ENCODE results near the gene ZNF280B. TPM values are rescaled to one million over a fixed set of nuclear protein-coding genes. Genes with fewer than 3 reads are reported as not detected.

The ZNF280B gene
- total RNA-seq, 1 experiment from 2014 or later: 0.66 TPM

- H3K9me2 ChIP-seq (replicated peaks; ENCODE audit: low read length): no peaks in the 10 kb centered on the region
- no TSS peak for BruUV-seq (replicated peaks)
- POLR2A ChIA-PET (ENCODE audit: unreplicated experiment): no interaction called here
- H3K4me2 ChIP-seq (ENCODE audit: low read length): no peak overlapping the region
- H3K27me3 ChIP-seq (ENCODE audit: low read length): no peaks in the 10 kb centered on the region
- H3K9me3 ChIP-seq (ENCODE audit: low read length): no peaks in the 10 kb centered on the region
- intact Hi-C loops (cut with micrococcal nuclease): no loop called here
- no peaks in the 10 kb centered on the region for H3K4me1 ChIP-seq (ENCODE audit: insufficient read depth, low read length)
- DNase-seq (no peak), ATAC-seq (no peak)
- no peaks in the 10 kb centered on the region for H3K79me2 ChIP-seq (ENCODE audit: low read length)
- H3F3A ChIP-seq (ENCODE audit: low read length, unreplicated experiment): no peaks in the 10 kb centered on the region
- no peaks in the 10 kb centered on the region for H4K20me1 ChIP-seq (ENCODE audit: low read length)
- H3K4me3 ChIP-seq (ENCODE audit: low read length): no peak overlapping the region
- no peaks in the 10 kb centered on the region for H3K36me3 ChIP-seq (ENCODE audit: low read depth, low read length)
- H2AFZ ChIP-seq (ENCODE audit: low read length): no peak overlapping the region
- no peak overlapping the region for H3K27ac ChIP-seq (ENCODE audit: low read length)
- TF ChIP-seq EZH2phosphoT487 (IDR thresholded peaks at IDR 0.05; ENCODE audit: borderline replicate concordance, low read length): no peak
- TF ChIP-seq EZH2 (IDR thresholded peaks at IDR 0.05; ENCODE audit: low read length, unreplicated experiment): no peak
- no peak for TF ChIP-seq CTCF (conservative IDR thresholded peaks at IDR 0.05; ENCODE audit: low read depth, low read length)
- CTCF ChIA-PET: no interaction called here
- H3K9ac ChIP-seq (ENCODE audit: low read length): no peak overlapping the region
Measured at GRCh38 chr22:22488736-22489135, 19.8 kb downstream of the ZNF280B start.

GRCh38 chr22:22487869-22488597 lies 20.5 kb downstream of the ZNF280B start:
- Histone ChIP-seq H3K27ac (ENCODE audit: low read length) (no peak overlapping the region), H4K20me1 (ENCODE audit: low read length) (no peaks in the 10 kb centered on the region), H3K4me1 (ENCODE audit: insufficient read depth, low read length) (no peaks in the 10 kb centered on the region), H3K9me3 (ENCODE audit: low read length) (no peaks in the 10 kb centered on the region), H3K4me2 (ENCODE audit: low read length) (no peak overlapping the region), H3K4me3 (ENCODE audit: low read length) (no peak overlapping the region), H2AFZ (ENCODE audit: low read length) (no peak overlapping the region), H3K9ac (ENCODE audit: low read length) (no peak overlapping the region), H3K9me2 (replicated peaks; ENCODE audit: low read length) (no peaks in the 10 kb centered on the region), H3K79me2 (ENCODE audit: low read length) (no peaks in the 10 kb centered on the region), H3K36me3 (ENCODE audit: low read depth, low read length) (no peaks in the 10 kb centered on the region), H3F3A (ENCODE audit: low read length, unreplicated experiment) (no peaks in the 10 kb centered on the region), H3K27me3 (ENCODE audit: low read length) (no peaks in the 10 kb centered on the region)
- TF ChIP-seq EZH2phosphoT487 (IDR thresholded peaks at IDR 0.05; ENCODE audit: borderline replicate concordance, low read length): no peak
- TF ChIP-seq CTCF (conservative IDR thresholded peaks at IDR 0.05; ENCODE audit: low read depth, low read length): no peak
- no peak for TF ChIP-seq EZH2 (IDR thresholded peaks at IDR 0.05; ENCODE audit: low read length, unreplicated experiment)
- ATAC-seq: no peak
- BruUV-seq (replicated peaks): no TSS peak
- CTCF ChIA-PET: no interaction called here
- intact Hi-C loops (cut with micrococcal nuclease): no loop called here
- POLR2A ChIA-PET (ENCODE audit: unreplicated experiment): no interaction called here
- DNase-seq: no peak

- H4K20me1 ChIP-seq (ENCODE audit: low read length): no peaks in the 10 kb centered on the region
- no peaks in the 10 kb centered on the region for H3K4me1 ChIP-seq (ENCODE audit: insufficient read depth, low read length)
- no peaks in the 10 kb centered on the region for H3K36me3 ChIP-seq (ENCODE audit: low read depth, low read length)
- H2AFZ ChIP-seq (ENCODE audit: low read length): no peak overlapping the region
- H3K4me2 ChIP-seq (ENCODE audit: low read length): no peak overlapping the region
- ChIA-PET POLR2A (ENCODE audit: unreplicated experiment) (no interaction called here), CTCF (no interaction called here)
- no peaks in the 10 kb centered on the region for H3K79me2 ChIP-seq (ENCODE audit: low read length)
- intact Hi-C loops (cut with micrococcal nuclease): no loop called here
- no peak for ATAC-seq
- no peaks in the 10 kb centered on the region for H3K27me3 ChIP-seq (ENCODE audit: low read length)
- BruUV-seq (replicated peaks): no TSS peak
- TF ChIP-seq EZH2 (IDR thresholded peaks at IDR 0.05; ENCODE audit: low read length, unreplicated experiment): no peak
- no peak for TF ChIP-seq EZH2phosphoT487 (IDR thresholded peaks at IDR 0.05; ENCODE audit: borderline replicate concordance, low read length)
- TF ChIP-seq CTCF (conservative IDR thresholded peaks at IDR 0.05; ENCODE audit: low read depth, low read length): no peak
- no peak overlapping the region for H3K4me3 ChIP-seq (ENCODE audit: low read length)
- no peak for DNase-seq
- no peaks in the 10 kb centered on the region for H3K9me3 ChIP-seq (ENCODE audit: low read length)
- no peaks in the 10 kb centered on the region for H3F3A ChIP-seq (ENCODE audit: low read length, unreplicated experiment)
- no peaks in the 10 kb centered on the region for H3K9me2 ChIP-seq (replicated peaks; ENCODE audit: low read length)
- no peak overlapping the region for H3K9ac ChIP-seq (ENCODE audit: low read length)
- H3K27ac ChIP-seq (ENCODE audit: low read length): no peak overlapping the region
Measured at GRCh38 chr22:22487059-22487458, 21.5 kb downstream of the ZNF280B start.
